SJSA1 (cell line): ENCODE data around the gene PPP2R5C. TPM values are rescaled to one million over a fixed set of nuclear protein-coding genes. Genes with fewer than 3 reads are reported as not detected.

ENCODE experiments used
- DNase-seq, 2 experiments: peaks; one replicate each; pipeline ENCODE4 v3.0.0-alpha.2; 2015 to 2020; ENCODE audit warnings: low spot score in 2 of 2, low read depth in 1 of 2
- H3K27ac ChIP-seq: fragments of 250-450 bp; sonication (Bioruptor Pico); 2 replicates; pipeline ENCODE4 v1.5.1; 2020; ENCODE audit warnings: mild to moderate bottlenecking, moderate library complexity
- H3K27me3 ChIP-seq: fragments of 250-450 bp; sonication (Bioruptor Pico); replicated peaks from 2 replicates; pipeline ENCODE4 v1.5.1; 2020; ENCODE audit warnings: mild to moderate bottlenecking, moderate library complexity
- H3K36me3 ChIP-seq: fragments of 250-450 bp; sonication (Bioruptor Pico); 2 replicates; pipeline ENCODE4 v1.5.1; 2020; ENCODE audit warnings: mild to moderate bottlenecking
- H3K4me1 ChIP-seq: fragments of 250-450 bp; sonication (Bioruptor Pico); replicated peaks from 2 replicates; pipeline ENCODE4 v1.6.1; 2021; ENCODE audit warnings: mild to moderate bottlenecking
- H3K4me3 ChIP-seq: fragments of 250-450 bp; sonication (Bioruptor Pico); 2 replicates; pipeline ENCODE4 v1.5.1; 2020; ENCODE audit warnings: mild to moderate bottlenecking
- H3K9me3 ChIP-seq: fragments of 250-450 bp; sonication (Bioruptor Pico); replicated peaks from 2 replicates; pipeline ENCODE4 v1.5.1; 2020; ENCODE audit warnings: mild to moderate bottlenecking
- total RNA-seq: library from RNA; depleted of rRNA; stranded (reverse); fragments of >200 nt; shearing (Covaris generic); gene quantifications from 2 replicates; pipeline ENCODE4 v1.2.3, GENCODE V29; 2014

PPP2R5C gene
- total RNA-seq, 1 experiment from 2014 or later, result 81.1 TPM

GRCh38 chr14:101815994-101816393 is 54.5 kb downstream of the PPP2R5C start:
- Histone ChIP-seq H3K9me3 (no peaks in the 10 kb centered on the region), H3K27ac (no peak overlapping the region), H3K4me1 (peaks cover 6% of the 10 kb centered on the region), H3K36me3 (peaks cover 31% of the 10 kb centered on the region), H3K27me3 (no peaks in the 10 kb centered on the region), H3K4me3 (no peak overlapping the region)
- DNase-seq, result no peak

- Histone ChIP-seq H3K4me3 (no peak overlapping the region), H3K27me3 (no peaks in the 10 kb centered on the region), H3K4me1 (0 out of 2 replicates have a peak, but pooled peaks cover 3% of the 10 kb centered on the region), H3K27ac (no peak overlapping the region), H3K9me3 (no peaks in the 10 kb centered on the region), H3K36me3 (peaks cover 33% of the 10 kb centered on the region)
- DNase-seq, result no peak
Observed at GRCh38 chr14:101817501-101818001, 56.0 kb downstream of the PPP2R5C start.

GRCh38 chr14:101819251-101819990 is 57.9 kb downstream of the PPP2R5C start:
- Histone ChIP-seq H3K4me1 (no peaks in the 10 kb centered on the region), H3K9me3 (no peaks in the 10 kb centered on the region), H3K4me3 (no peak overlapping the region), H3K36me3 (peaks cover 33% of the 10 kb centered on the region), H3K27ac (no peak overlapping the region), H3K27me3 (no peaks in the 10 kb centered on the region)
- DNase-seq, result no peak

GRCh38 chr14:101820283-101820798 is 58.8 kb downstream of the PPP2R5C start:
- H3K27me3 ChIP-seq, result no peaks in the 10 kb centered on the region
- no peaks in the 10 kb centered on the region for H3K9me3 ChIP-seq

GRCh38 chr14:101821528-101821927 is 60.0 kb downstream of the PPP2R5C start:
- no peak overlapping the region for H3K4me3 ChIP-seq
- no peak for DNase-seq
- no peaks in the 10 kb centered on the region for H3K9me3 ChIP-seq
- H3K4me1 ChIP-seq, result no peaks in the 10 kb centered on the region
- no peaks in the 10 kb centered on the region for H3K27me3 ChIP-seq
- H3K27ac ChIP-seq, result no peak overlapping the region
- peaks cover 34% of the 10 kb centered on the region for H3K36me3 ChIP-seq

More at GRCh38 chr14:101820283-101820798, 58.8 kb downstream of the PPP2R5C start:
- H3K4me1 ChIP-seq, result no peaks in the 10 kb centered on the region
- peaks cover 30% of the 10 kb centered on the region for H3K36me3 ChIP-seq
- DNase-seq, result no peak
- no peak overlapping the region for H3K4me3 ChIP-seq
- H3K27ac ChIP-seq, result no peak overlapping the region

- Histone ChIP-seq H3K27ac (no peak overlapping the region), H3K4me3 (no peak overlapping the region)
Observed at GRCh38 chr14:101823066-101823465, 61.6 kb downstream of the PPP2R5C start.

GRCh38 chr14:101823511-101824120 is 62.1 kb downstream of the PPP2R5C start:
- H3K27me3 ChIP-seq, result no peaks in the 10 kb centered on the region
- H3K9me3 ChIP-seq, result no peaks in the 10 kb centered on the region
- no peak overlapping the region for H3K27ac ChIP-seq
- DNase-seq, result no peak
- H3K4me1 ChIP-seq, result no peaks in the 10 kb centered on the region
- peaks cover 35% of the 10 kb centered on the region for H3K36me3 ChIP-seq
- H3K4me3 ChIP-seq, result no peak overlapping the region

More at GRCh38 chr14:101823066-101823465, 61.6 kb downstream of the PPP2R5C start:
- no peaks in the 10 kb centered on the region for H3K9me3 ChIP-seq
- H3K27me3 ChIP-seq, result no peaks in the 10 kb centered on the region
- no peak for DNase-seq
- H3K4me1 ChIP-seq, result no peaks in the 10 kb centered on the region
- H3K36me3 ChIP-seq, result peaks cover 38% of the 10 kb centered on the region

GRCh38 chr14:101824339-101824727 is 62.8 kb downstream of the PPP2R5C start:
- Histone ChIP-seq H3K27ac (no peak overlapping the region), H3K27me3 (no peaks in the 10 kb centered on the region), H3K36me3 (peaks cover 35% of the 10 kb centered on the region), H3K9me3 (no peaks in the 10 kb centered on the region), H3K4me1 (no peaks in the 10 kb centered on the region), H3K4me3 (no peak overlapping the region)
- no peak for DNase-seq

GRCh38 chr14:101825797-101826196 is 64.3 kb downstream of the PPP2R5C start:
- no peak overlapping the region for H3K4me3 ChIP-seq
- H3K4me1 ChIP-seq, result no peaks in the 10 kb centered on the region
- no peak for DNase-seq
- peaks cover 32% of the 10 kb centered on the region for H3K36me3 ChIP-seq
- H3K9me3 ChIP-seq, result no peaks in the 10 kb centered on the region
- H3K27me3 ChIP-seq, result no peaks in the 10 kb centered on the region
- H3K27ac ChIP-seq, result no peak overlapping the region

GRCh38 chr14:101826351-101826750 is 64.8 kb downstream of the PPP2R5C start:
- Histone ChIP-seq H3K4me1 (no peaks in the 10 kb centered on the region), H3K36me3 (peaks cover 32% of the 10 kb centered on the region), H3K27ac (no peak overlapping the region), H3K9me3 (no peaks in the 10 kb centered on the region), H3K27me3 (no peaks in the 10 kb centered on the region), H3K4me3 (no peak overlapping the region)
- no peak for DNase-seq

- H3K27ac ChIP-seq, result no peak overlapping the region
Observed at GRCh38 chr14:101827286-101827685, 65.8 kb downstream of the PPP2R5C start.

GRCh38 chr14:101828046-101828445 is 66.5 kb downstream of the PPP2R5C start:
- H3K36me3 ChIP-seq, result peaks cover 33% of the 10 kb centered on the region
- no peak overlapping the region for H3K27ac ChIP-seq
- no peaks in the 10 kb centered on the region for H3K27me3 ChIP-seq
- H3K4me3 ChIP-seq, result no peak overlapping the region
- H3K9me3 ChIP-seq, result no peaks in the 10 kb centered on the region
- DNase-seq, result no peak
- no peaks in the 10 kb centered on the region for H3K4me1 ChIP-seq

More at GRCh38 chr14:101827286-101827685, 65.8 kb downstream of the PPP2R5C start:
- Histone ChIP-seq H3K4me3 (no peak overlapping the region), H3K4me1 (no peaks in the 10 kb centered on the region), H3K27me3 (no peaks in the 10 kb centered on the region), H3K36me3 (peaks cover 33% of the 10 kb centered on the region), H3K9me3 (no peaks in the 10 kb centered on the region)
- no peak for DNase-seq

GRCh38 chr14:101830271-101830670 is 68.8 kb downstream of the PPP2R5C start:
- DNase-seq, result no peak
- no peaks in the 10 kb centered on the region for H3K27me3 ChIP-seq
- peaks cover 13% of the 10 kb centered on the region for H3K4me1 ChIP-seq
- H3K27ac ChIP-seq, result no peak overlapping the region
- H3K9me3 ChIP-seq, result no peaks in the 10 kb centered on the region
- H3K36me3 ChIP-seq, result peaks cover 22% of the 10 kb centered on the region
- H3K4me3 ChIP-seq, result no peak overlapping the region

- no peak overlapping the region for H3K4me3 ChIP-seq
- peaks cover 14% of the 10 kb centered on the region for H3K4me1 ChIP-seq
- no peak overlapping the region for H3K27ac ChIP-seq
- H3K9me3 ChIP-seq, result no peaks in the 10 kb centered on the region
- no peaks in the 10 kb centered on the region for H3K27me3 ChIP-seq
- no peak for DNase-seq
- H3K36me3 ChIP-seq, result peaks cover 8% of the 10 kb centered on the region
Observed at GRCh38 chr14:101833045-101833444, 71.5 kb downstream of the PPP2R5C start.
